NCI-H146 treated with DMSO at 0.1 percent for 48 hours (cell line): ENCODE results near the gene RCAN2.

Experiments used
- DNase-seq: peaks from one replicate; lab custom pipeline; 2025; ENCODE audit not compliant: unreplicated experiment; lab: John Stamatoyannopoulos, UW

The RCAN2 gene

DNA sequence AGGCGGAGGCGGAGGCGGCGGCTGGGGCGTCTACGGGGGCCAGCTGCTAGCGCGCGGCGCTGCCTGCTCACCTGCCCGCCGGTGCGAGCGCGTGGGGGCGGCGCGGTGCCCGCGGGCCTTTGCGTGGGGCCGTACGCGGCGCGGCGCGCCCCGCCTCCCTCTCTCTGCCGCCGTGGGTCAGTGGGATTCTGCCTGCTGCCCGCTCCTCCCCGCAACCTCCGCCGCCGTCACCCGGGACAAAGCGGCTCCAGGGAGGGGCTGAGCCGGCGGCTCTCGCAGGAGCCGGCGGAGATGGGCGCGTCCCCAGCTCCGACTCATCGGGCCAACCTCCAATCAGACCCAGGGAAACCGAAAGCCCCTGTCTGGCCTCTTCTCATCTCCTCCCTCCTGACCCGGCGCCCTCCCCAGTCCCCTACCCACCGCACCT, at the start of gene RCAN2:
Gene RCAN2, minus strand, starts transcription at position 249 of the 427 bp plus-strand sequence.
- peak; percentile 11 for DNase-seq

DNA sequence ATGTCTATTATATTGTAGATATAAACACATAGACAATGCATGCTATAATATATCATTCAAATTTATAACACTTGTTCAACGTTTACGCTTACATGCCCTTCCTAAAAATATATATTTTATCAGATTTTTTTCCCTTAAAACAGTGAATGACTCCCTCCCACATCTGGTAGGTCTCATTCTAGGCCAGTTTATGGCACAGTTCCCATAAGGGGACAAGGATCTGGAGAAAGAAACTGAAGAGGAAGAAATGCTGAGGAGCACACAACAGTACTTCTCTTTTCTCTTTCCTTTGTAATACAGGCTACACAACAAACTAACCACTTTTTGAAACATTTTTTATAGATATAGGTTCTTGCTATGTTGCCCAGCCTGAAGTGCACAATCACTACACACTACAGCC, 48.6 kb upstream of the RCAN2 start:
- no peak for DNase-seq

DNA sequence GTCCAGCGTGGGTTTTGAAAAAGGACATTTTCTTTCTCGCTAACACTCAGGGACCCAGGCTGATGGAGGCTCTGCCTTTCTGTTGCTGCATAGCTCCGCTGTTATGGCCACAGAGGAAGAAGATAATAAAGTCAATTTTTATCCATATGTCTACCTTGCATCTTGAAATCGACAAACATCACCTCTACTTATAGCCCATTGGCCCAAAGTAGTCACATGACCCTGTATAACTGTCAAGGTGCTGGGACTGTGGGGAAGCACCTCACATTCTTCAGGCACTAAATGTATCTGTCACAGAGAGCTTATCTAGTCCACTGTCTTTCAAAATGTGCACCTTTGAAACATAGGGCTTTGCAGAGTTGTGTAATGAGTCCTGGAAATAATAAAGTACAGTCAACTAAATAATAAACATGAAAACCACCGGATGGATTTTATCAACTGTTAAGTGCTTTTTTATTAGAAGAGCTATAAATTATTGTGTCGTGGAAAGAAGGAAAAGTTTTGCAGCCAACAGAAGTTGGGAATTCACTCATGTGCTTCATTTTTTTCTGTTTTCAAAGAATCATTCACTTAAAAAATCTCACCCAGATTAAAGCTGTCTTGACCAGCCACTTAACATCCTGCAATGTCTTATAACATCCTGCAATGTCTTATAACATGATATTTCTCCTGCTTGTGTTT, 47.7 kb upstream of the RCAN2 start:
- no peak for DNase-seq

DNA sequence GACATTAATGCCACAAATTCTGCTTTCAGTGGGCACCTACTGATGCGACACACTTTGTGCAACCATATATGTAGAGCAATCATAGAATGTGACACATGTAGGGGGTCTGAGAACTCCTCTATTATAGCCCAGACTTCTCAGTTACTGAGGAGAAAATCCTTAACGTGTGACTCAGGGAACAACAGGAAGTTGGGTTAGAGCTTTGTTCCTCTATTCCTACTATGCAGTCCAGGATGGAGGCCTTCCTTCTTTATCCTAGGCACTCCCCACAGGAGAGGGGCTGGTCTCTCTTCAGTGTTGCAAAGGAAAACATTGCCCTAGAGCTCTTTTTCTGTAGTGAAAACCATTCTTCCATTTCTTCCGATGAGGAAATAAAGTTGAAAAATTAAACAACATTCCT, 39.6 kb upstream of the RCAN2 start:
- DNase-seq: no peak

DNA sequence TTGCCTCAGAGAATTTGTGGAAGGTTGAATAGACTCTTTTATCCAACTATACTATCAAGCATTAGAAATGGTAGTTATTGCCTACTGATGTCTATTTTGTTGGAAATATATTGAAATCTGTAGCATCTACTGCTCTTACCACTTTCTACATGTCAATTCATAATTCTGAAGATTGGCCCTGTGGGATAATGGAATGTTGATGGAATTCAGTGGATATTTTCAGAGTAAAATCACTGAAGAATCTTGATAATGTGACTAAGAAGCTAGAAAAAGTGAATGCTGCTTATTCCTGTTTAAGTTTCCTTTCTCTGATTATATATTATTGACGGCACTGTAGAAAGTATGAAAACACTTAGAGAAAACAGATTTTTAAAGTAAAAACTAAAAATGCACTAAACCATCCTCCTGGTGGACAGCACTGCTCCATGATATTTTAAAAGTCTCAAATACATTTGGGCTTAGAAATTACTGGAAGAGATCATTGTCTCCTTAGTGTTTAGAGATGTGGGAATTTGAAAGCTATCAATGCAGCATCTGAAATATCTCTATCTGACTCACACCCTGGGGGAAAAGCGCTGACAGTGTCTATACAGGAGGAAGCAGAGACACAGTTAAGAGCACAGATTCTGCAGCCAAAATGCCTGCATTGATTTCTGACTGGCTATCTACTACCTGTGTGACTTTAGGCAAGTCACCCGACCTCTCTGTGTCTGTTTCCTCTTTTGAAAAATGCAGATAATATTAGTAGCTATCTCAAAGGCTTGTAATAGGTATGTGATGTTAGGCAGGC, 37.9 kb upstream of the RCAN2 start:
- DNase-seq: no peak

DNA sequence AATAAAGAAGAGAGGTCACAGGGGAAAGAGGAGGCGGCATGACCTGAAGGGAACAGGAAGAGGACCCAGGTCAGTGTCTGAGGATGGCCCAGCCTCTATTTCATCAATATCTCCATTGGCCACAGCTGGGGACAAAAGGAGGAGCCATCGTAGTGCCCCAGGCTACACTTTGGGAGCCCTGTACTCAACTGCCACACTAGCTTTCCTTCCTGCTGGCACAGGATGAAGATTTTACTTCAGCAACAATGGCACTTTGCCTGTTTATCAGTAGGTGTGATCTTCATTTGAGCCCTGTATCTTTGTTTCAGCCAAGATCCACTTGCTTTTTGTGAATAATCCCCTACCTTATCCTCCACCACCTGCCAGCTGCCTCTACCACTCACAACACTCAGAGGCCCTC, 35.4 kb upstream of the RCAN2 start:
- DNase-seq: no peak

DNA sequence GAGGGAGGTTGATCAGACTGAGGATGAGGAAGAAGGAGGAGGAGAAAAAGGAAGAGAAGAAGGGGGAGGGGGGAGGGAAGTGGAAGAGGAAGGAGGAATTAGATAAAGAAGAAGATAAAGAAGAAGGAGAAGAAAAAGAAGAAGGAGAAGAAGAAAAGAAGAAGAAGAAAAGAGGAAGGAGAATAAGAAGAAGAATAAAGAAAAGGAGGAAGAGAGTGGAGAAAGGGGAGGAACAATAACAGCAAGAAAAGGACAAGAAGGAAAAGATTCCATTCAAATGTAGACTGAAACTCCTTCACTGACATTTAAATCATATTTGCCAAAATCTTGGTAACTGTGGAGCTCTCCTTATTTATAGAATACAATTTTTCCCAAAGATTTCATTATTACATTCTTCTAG, 34.3 kb upstream of the RCAN2 start:
- no peak for DNase-seq

DNA sequence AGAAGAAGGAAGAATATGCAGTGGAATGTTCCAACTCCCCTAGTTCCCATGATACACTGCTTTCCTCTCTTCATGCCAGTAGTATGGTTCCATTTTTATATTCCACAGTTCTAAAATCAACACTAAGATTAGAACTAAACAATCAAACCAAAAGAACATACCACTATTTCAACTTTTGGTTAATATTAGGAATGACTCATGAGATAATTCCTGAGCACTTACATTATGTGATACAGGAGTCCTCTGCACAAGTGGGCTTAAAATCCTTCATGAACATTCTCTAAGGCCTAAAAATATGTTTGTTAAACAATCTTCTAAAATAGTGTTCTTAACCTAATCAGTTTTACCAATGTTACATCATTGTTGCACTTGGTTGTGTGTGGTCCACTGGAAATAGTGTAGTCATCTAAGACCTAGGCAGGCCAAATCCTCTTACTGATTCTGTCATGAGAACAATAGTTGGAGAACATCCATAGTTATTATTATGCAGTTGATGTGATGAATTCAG, 30.3 kb upstream of the RCAN2 start:
- no peak for DNase-seq

DNA sequence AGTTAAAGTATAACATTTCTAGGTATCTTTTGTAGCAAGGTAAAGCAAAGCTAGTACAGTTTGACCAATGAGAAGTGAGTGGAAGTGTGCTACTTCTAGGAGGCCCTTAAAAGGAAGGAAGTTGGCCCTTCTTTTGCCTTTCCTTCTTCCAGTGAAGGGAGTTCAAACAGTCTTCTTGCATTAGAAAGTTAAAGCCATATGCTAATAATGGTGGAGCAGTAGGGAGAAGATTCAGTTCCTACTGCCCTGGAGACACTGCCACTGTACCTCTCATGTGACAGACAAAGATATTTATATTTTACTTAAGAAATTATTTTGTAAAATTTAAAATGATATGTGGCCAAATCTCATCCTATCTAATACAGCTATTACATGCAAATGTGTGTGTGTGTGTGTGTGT, 26.0 kb upstream of the RCAN2 start:
- DNase-seq: no peak

DNA sequence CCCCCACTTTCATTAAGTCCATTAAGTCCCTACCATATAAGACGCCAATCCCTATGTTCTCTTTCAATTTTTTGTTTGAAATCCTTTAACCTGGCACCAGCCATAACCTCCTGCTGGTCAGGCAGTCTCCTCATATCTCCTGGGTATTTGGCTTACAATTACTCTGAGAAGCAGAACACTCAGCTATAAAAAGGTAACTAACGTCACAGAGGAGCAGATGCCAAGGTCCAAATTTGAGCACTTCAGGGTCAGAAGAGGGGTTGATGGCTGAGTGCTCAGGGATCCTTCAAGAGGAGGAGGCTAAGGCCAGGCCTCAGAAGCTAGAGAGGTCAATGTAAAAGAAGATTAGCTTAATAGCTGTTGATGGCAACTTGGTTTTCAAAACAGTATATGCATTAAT, 22.3 kb upstream of the RCAN2 start:
- no peak for DNase-seq

DNA sequence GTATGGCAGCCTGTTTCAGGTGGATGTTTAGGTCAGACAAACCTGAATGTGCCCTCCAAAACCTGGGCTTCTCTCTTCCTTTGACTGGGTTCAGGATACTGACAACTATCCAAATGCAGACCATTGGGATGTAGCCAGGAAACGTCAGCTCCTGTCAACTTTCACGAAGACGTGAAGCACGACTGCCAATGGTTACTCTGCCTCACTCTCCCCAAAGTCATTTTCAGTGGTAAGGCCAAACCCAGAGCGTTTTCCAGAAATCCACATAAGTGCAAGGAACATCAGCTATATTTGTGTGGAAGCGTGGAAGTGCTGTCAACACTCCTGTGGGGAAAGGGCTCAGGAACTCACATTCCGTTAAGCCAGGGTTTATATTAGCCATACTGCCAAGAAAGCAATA, 20.1 kb upstream of the RCAN2 start:
- DNase-seq: no peak

DNA sequence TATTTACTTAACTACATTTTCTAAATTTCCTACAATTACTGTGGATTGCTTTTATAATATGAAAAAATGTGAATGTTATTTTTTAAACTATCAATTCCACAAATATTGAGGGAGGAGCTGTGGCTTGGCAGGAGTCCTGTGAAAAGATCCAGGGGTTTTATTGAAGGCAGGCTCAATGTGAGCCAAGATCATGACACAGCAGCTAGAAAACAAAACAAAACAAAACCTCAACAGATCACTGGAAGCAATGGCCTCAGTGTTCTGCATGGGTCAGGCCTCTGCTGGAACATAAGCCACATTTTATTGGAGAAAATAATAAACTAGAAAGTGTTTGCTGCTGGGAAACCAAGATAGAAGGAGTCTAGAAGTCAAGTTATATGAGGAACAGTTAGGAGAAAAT, 19.4 kb upstream of the RCAN2 start:
- no peak for DNase-seq

DNA sequence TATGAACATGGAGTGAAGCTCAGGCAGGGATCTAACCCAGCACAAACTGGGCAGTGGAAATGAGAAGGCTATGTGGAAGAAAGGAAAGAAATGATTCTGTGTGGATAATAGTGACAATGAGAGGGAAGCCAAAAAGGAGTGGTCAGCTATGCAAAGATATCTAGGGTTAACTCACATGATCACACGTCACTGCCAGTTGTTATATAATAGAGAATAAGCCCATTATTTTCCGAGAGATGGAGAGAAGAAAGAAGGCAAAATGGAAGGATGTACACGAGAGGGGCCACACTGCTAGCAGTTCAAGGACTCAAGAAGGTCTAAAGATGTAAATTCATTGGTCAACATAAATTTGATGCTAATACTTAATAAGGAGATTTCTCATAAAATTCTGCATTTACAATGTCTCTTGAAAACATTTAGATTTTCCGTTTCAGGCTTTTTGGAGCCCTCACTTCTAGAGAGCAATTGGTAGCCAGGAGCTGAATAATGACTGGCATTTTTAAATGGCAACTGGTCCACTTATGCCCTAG, 18.8 kb upstream of the RCAN2 start:
- no peak for DNase-seq

DNA sequence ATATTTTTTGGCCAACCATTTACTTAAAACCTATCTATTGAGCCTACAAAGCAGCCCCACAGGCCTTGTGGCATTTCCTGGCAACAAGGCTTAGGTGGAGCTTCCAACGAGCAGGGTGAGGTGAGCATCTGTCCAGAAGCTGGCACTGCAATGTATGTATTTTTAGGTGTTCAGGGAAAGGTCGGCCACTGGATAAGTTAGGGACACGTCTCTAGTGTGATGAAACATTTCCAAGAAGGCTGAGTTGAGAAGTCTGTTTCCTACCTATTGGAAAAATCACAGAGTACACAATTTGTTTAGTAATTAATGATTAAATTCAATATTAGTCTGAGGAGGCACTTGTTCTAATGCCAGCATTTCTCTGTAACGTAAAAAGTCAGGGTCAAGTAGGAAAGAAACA, 17.8 kb upstream of the RCAN2 start:
- DNase-seq: no peak

DNA sequence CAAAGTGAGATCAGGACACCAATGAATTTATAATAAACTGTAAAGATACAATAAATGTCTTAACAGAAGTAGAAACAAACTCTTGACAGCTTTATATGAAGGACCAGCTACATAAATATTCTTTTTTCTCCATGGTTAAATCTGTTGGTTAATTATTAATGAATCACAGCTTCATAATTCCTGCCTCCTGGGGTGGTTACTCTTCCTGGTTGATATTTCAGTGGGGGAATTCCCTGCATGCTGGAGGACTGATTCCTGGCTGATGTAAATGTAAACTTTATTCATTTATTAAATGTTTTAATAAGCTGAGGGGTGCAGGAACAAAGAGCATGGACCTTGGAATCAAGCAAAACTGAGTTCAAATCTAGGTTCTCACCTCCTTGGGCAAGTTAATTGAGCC, 16.2 kb upstream of the RCAN2 start:
- no peak for DNase-seq

DNA sequence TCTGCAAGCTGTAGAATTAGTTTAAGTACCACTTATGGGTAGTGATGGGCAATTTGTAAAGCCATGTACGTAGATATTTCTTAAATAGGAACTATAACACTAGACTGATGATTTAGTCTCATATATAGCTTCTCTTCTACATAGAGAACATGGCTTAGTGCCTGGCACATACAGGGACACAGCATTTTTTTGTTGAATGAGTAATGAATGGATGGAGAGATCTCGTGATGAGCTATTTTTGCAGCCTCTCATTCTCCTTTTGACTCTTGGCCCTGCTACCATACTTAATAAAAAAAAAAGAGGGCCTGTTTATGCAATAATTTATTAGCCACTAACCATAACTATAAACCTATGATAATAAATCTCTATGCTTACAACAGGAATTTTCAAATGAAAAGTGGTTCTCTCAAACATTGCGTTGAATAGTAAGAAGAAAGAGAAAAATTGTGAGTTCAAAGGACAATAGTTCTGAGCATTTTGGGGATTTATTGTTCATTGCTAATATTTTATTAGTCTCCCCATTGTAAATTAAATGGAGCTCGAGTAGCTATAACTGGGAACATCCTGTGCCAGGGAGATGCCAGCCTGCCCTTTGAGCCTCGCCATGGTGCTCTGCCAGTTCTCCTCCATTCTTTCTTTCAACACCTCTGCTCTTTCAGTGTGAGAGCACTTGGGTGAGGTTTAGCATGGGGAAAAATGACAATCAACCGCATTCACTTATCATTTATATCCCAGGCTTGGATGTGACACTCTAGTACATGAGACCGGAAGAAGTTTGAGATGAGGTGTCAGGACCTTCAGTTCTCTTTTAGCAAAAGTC, 14.7 kb upstream of the RCAN2 start:
- no peak for DNase-seq

DNA sequence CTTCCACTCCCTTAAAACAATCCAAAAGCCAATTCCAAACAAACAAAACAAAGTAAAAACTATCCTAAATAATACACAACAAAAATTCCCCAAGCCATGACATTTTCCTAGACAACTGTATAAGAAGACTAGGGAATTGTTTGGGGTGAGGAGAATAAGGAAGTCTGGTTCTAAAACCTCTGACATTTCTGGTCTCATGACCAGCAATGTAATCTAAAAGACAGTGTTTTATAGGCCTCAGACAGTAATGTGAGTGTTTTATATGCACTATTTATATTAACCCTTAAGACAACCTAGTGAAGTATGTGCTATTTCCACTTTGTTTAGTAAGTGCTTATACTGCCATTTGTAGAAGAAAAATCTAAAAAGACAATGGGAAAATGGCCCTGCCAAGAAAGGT, 13.0 kb upstream of the RCAN2 start:
- no peak for DNase-seq

DNA sequence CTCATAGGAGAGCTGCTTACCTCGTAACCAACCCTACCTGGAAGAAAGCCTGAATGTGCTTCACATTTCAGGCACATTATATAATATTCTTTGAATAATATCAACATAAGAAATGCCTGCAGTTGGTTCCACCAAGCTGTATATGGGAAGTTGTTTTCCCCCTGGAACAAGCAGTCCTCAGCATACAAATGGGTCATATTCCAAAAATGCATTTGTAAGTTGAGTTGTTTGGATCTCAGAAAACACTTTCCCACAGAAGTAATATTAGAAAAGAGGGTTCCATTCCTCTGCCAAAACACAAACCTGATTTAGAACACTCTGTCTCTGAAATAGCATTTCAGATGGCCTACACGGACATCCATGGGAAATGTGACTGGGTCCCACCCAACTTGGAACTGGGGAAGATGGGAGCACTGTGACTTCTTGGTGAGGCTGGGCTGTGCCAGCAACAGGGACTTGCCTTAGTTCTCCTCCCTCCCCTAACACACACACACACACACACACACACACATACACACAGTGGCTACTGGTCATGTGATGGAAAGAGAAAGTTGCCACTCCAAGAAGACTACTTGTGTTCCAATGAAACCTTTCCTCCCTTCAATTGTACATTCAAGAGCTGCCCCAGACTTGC, 11.4 kb upstream of the RCAN2 start:
- DNase-seq: no peak

DNA sequence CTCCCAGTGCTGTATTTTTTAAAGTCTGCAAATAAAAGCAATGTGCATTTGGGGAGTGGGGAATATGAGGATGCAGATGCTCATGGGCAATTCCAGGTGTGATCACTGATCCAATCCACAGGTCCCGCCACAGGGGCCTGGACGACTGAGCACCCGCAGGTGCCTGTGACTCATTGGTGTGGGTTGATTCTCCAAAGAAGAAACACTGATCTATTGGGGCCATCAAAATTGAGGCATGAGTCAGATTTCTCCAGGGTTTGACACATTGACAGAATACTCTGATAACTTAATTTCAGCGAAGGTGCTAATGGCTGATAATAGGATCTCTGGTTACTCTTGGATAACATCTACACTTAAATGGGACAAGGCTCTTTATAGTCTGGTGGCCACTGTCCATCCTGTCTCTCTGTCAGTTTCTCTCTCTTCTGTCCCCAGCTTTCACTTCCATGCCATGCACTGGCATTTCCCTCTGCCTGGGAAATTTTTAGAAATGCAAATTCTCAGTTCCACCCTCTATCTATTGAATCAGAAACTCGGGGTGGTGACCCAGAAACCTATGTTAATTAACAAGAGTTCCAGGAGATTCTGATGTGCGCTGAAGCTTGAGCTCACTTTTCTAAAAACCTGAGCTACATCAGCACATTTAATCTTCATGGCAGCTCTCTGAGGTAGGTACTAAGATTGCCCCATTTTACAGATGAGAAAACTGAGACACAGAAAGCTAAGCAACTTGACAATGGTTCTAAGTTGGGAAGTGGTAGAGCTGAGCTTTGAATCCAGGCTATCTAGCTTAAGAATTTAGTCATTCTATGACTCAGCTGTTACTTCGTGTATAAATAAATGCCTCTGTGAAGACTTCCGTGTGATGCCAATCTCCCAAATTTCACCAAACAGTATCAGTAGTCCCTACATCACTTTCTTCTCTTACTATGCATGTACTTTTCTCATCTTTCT, 10.2 kb upstream of the RCAN2 start:
- no peak for DNase-seq

DNA sequence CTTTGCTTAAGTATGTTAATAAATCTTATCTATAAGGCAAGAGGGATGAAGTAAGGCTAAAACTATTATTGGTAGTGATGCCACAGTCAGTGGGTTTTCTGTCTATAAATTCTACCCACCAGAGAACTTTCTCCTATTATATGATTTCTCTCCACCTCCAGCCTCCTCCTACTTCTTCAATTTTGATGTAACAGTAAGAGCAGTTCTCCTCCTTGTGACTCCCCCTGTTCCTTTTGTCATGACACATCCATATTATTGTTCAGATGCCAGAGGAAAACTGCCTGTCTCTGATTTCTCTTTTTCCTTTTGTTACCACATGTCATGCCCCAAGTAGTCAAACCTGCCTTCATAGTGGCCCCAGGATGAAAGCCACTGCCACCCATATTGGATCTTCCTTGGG, 9.1 kb upstream of the RCAN2 start:
- no peak for DNase-seq
